Stimulated activated CD4-positive, alpha-beta T cell treated with anti-CD3 and anti-CD28 coated beads, TNF-alpha, amount 100 ng/mL, for 1 hour (primary cell): ENCODE results near the gene SERBP1.

Experiments used
- DNase-seq, 3 donors: peaks; one replicate each; pipeline ENCODE4 v3.0.0-alpha.2; 2020; ENCODE audit warnings: low read depth in 3 of 3, low spot score in 1 of 3

Gene SERBP1

GRCh38 chr1:67368046-67368514, 62.1 kb downstream of the SERBP1 start:
- no peak for DNase-seq

GRCh38 chr1:67367370-67368045, 62.7 kb downstream of the SERBP1 start:
- DNase-seq, result no peak

GRCh38 chr1:67361641-67362040, 68.6 kb downstream of the SERBP1 start:
- DNase-seq, result no peak

- no peak for DNase-seq
Observed at GRCh38 chr1:67359592-67359991, 70.6 kb downstream of the SERBP1 start.
